GM19467 (cell line): ENCODE measurements around the gene LGR5.
"Not testable (repeated sequence)": the region's sequence is repeated elsewhere in the genome, so short reads cannot be mapped to it uniquely, and the experiment has no call there.

Experiments
- ATAC-seq: cut with Tn5 transposase; IDR thresholded peaks from one replicate; pipeline ENCODE4 v1.9.1; 2021; ENCODE audit warnings: mild to moderate bottlenecking, moderate library complexity; ENCODE audit not compliant: unreplicated experiment

The LGR5 gene

GRCh38 chr12:71469258-71469750 lies 29.7 kb downstream of the LGR5 start:
- ATAC-seq, result no peak

GRCh38 chr12:71472441-71472911 lies 32.9 kb downstream of the LGR5 start:
- no peak for ATAC-seq

GRCh38 chr12:71474791-71475190 lies 35.2 kb downstream of the LGR5 start:
- no peak for ATAC-seq

GRCh38 chr12:71475280-71475679 lies 35.7 kb downstream of the LGR5 start:
- ATAC-seq, result no peak

- no peak for ATAC-seq
Observed at GRCh38 chr12:71476513-71476912, 36.9 kb downstream of the LGR5 start.

- no peak for ATAC-seq
Observed at GRCh38 chr12:71477609-71478008, 38.0 kb downstream of the LGR5 start.

- ATAC-seq, result no peak
Observed at GRCh38 chr12:71478270-71478669, 38.7 kb downstream of the LGR5 start.

GRCh38 chr12:71484272-71484905 lies 44.8 kb downstream of the LGR5 start:
- ATAC-seq, result no peak

- ATAC-seq, result not testable (repeated sequence)
Observed at GRCh38 chr12:71490844-71491243, 51.2 kb downstream of the LGR5 start.

GRCh38 chr12:71492604-71493003 lies 53.0 kb downstream of the LGR5 start:
- ATAC-seq, result no peak

- ATAC-seq, result no peak
Observed at GRCh38 chr12:71499834-71500233, 60.2 kb downstream of the LGR5 start.

GRCh38 chr12:71503579-71504391 lies 64.2 kb downstream of the LGR5 start:
- no peak for ATAC-seq

- no peak for ATAC-seq
Observed at GRCh38 chr12:71504476-71504875, 64.9 kb downstream of the LGR5 start.

GRCh38 chr12:71509705-71510104 lies 70.1 kb downstream of the LGR5 start:
- ATAC-seq, result no peak

GRCh38 chr12:71517145-71517846 lies 77.7 kb downstream of the LGR5 start:
- ATAC-seq, result no peak

GRCh38 chr12:71521125-71521524 lies 81.5 kb downstream of the LGR5 start:
- no peak for ATAC-seq

- no peak for ATAC-seq
Observed at GRCh38 chr12:71524626-71525025, 85.0 kb downstream of the LGR5 start.

- no peak for ATAC-seq
Observed at GRCh38 chr12:71533703-71534102, 94.1 kb downstream of the LGR5 start.

GRCh38 chr12:71536279-71536938 lies 96.8 kb downstream of the LGR5 start:
- ATAC-seq, result no peak

GRCh38 chr12:71536939-71537622 lies 97.5 kb downstream of the LGR5 start:
- ATAC-seq, result no peak
